Measurements from ENCODE around the gene TEX22.

- TF ChIP-seq CTCF (IDR thresholded peaks at IDR 0.05; ENCODE audit: low read length) (peak; percentile 43), EZH2 (optimal IDR thresholded peaks at IDR 0.05; ENCODE audit: low read depth, low read length) (no peak), EZH2phosphoT487 (IDR thresholded peaks at IDR 0.05; ENCODE audit: low read length) (no peak)
Observed at GRCh38 chr14:105448706-105449111, 50.4 kb downstream of the TEX22 start.

Measured in MM.1S (cell line).